Body of pancreas (tissue), 4 donors: ENCODE data around the gene PLCB1. TPM values are rescaled to one million over a fixed set of nuclear protein-coding genes. Genes with fewer than 3 reads are reported as not detected.

ENCODE experiments used
- ATAC-seq: fragments of 150-250 bp; one replicate; pipeline ENCODE4 v1.9.1; 2016
- DNase-seq, 4 donors: peaks; one replicate each; pipeline ENCODE4 v3.0.0-alpha.2; 2019
- H3K27ac ChIP-seq, 4 donors: fragments of 200-600 bp; sonication (generic); 1 replicate in 3 of 4; 2 replicates in 1 of 4; pipeline versions ENCODE4 v1.5.1 to v1.6.1; 2016 to 2019; ENCODE audit warnings: mild to moderate bottlenecking in 1 of 4, mixed read lengths in 1 of 4, moderate library complexity in 1 of 4
- H3K27me3 ChIP-seq, 2 donors: fragments of 200-600 bp; sonication (generic); one replicate each; pipeline ENCODE4 v1.6.0; 2016; ENCODE audit warnings: mild to moderate bottlenecking in 1 of 2
- H3K36me3 ChIP-seq, 2 donors: fragments of 200-600 bp; sonication (generic); replicated peaks in 1 of 2; 2 replicates each; pipeline ENCODE4 v1.5.1; 2016; ENCODE audit warnings: low read depth in 2 of 2; ENCODE audit not compliant: insufficient read depth in 1 of 2
- H3K4me1 ChIP-seq: fragments of 200-600 bp; sonication (generic); one replicate; pipeline ENCODE4 v1.6.0; 2016
- H3K4me3 ChIP-seq, 2 donors: fragments of 200-600 bp; sonication (generic); 1 replicate in 1 of 2; 2 replicates in 1 of 2; pipeline ENCODE4 v1.5.1; 2016 to 2019
- H3K9me3 ChIP-seq, 3 donors: fragments of 200-600 bp; sonication (generic); 1 replicate in 2 of 3; 2 replicates in 1 of 3; pipeline ENCODE4 v1.5.1; 2016
- CTCF ChIP-seq, 7 experiments: fragments of 450-650 bp in 4 of 7; fragments of 200-600 bp in 3 of 7; sonication (generic) in 3 of 7; IDR thresholded peaks; one replicate each; pipeline ENCODE4 v1.5.1; 2016 to 2019; ENCODE audit warnings: antibody characterized with exemption in 7 of 7
- POLR2A ChIP-seq, 3 donors: fragments of 450-650 bp; IDR thresholded peaks; one replicate each; pipeline ENCODE4 v1.6.1; 2016; ENCODE audit warnings: antibody characterized with exemption in 3 of 3, mild to moderate bottlenecking in 2 of 3
- WGBS, 2 donors: methylation state at CpG; one replicate each; pipeline ENCODE4 v1.1.5; 2017; 5-methylcytosine and 5-hydroxymethylcytosine counted together
- intact Hi-C: fragments of 100-400 bp; cut with DNase I; formaldehyde crosslinking; loops from one replicate; pipeline ENCODE4 v1.15.1; 2023
- total RNA-seq, 2 donors: library from RNA; depleted of rRNA; stranded (reverse); fragments of >200 nt; gene quantifications; one replicate each; pipeline ENCODE4 v1.1.0, GENCODE V29; 2016

Gene PLCB1
- total RNA-seq, 2 donors from 2014 or later: 32.9 to 46.1 TPM

- TF ChIP-seq CTCF (IDR thresholded peaks at IDR 0.05): no peak
- TF ChIP-seq POLR2A (IDR thresholded peaks at IDR 0.05): no peak
- no peak overlapping the region for H3K4me3 ChIP-seq
- H3K9me3 ChIP-seq: no peaks in the 10 kb centered on the region
- no peaks in the 10 kb centered on the region for H3K4me1 ChIP-seq
- intact Hi-C loops: no loop called here
- no peak overlapping the region for H3K27ac ChIP-seq
- H3K36me3 ChIP-seq: no peaks in the 10 kb centered on the region
- DNase-seq: no peak
- no peak for ATAC-seq
- WGBS, 2 donors: 92 to 93% methylated on average over 5 of the region's 5 CpGs
- H3K27me3 ChIP-seq: no peaks in the 10 kb centered on the region
Observed at GRCh38 chr20:8766868-8767390, 634.9 kb downstream of the PLCB1 start.

- TF ChIP-seq POLR2A (IDR thresholded peaks at IDR 0.05) (no peak), CTCF (IDR thresholded peaks at IDR 0.05) (no peak)
- intact Hi-C loops: no loop called here
- ATAC-seq: no peak
- DNase-seq: peak in 1 of 4 donors; percentile 26
- no peaks in the 10 kb centered on the region for H3K9me3 ChIP-seq
- H3K4me3 ChIP-seq: no peak overlapping the region
- H3K27ac ChIP-seq: no peak overlapping the region
- no peaks in the 10 kb centered on the region for H3K36me3 ChIP-seq
- WGBS, 2 donors: 83 to 93% methylated on average over 5 of the region's 5 CpGs
- no peaks in the 10 kb centered on the region for H3K27me3 ChIP-seq
- H3K4me1 ChIP-seq: no peaks in the 10 kb centered on the region
Observed at GRCh38 chr20:8774412-8774811, 642.3 kb downstream of the PLCB1 start.

- H3K4me3 ChIP-seq: no peak overlapping the region
- no peaks in the 10 kb centered on the region for H3K36me3 ChIP-seq
- no peak overlapping the region for H3K27ac ChIP-seq
- intact Hi-C loops: no loop called here
- WGBS, 2 donors: 84 to 88% methylated on average over 4 of the region's 4 CpGs
- no peaks in the 10 kb centered on the region for H3K27me3 ChIP-seq
- H3K4me1 ChIP-seq: no peaks in the 10 kb centered on the region
- TF ChIP-seq POLR2A (IDR thresholded peaks at IDR 0.05): no peak
- TF ChIP-seq CTCF (IDR thresholded peaks at IDR 0.05): no peak
- H3K9me3 ChIP-seq: no peaks in the 10 kb centered on the region
- no peak for DNase-seq
- no peak for ATAC-seq
Observed at GRCh38 chr20:8777911-8778310, 645.8 kb downstream of the PLCB1 start.

- Histone ChIP-seq H3K36me3 (no peaks in the 10 kb centered on the region), H3K27ac (no peak overlapping the region), H3K27me3 (no peaks in the 10 kb centered on the region), H3K4me1 (no peaks in the 10 kb centered on the region), H3K4me3 (no peak overlapping the region), H3K9me3 (no peaks in the 10 kb centered on the region)
- TF ChIP-seq POLR2A (IDR thresholded peaks at IDR 0.05) (no peak), CTCF (IDR thresholded peaks at IDR 0.05) (no peak)
- ATAC-seq (no peak), DNase-seq (no peak)
- intact Hi-C loops: no loop called here
Observed at GRCh38 chr20:8778387-8778786, 646.3 kb downstream of the PLCB1 start.

- intact Hi-C loops: no loop called here
Observed at GRCh38 chr20:8780915-8781314, 648.8 kb downstream of the PLCB1 start.

More at GRCh38 chr20:8780915-8781314, 648.8 kb downstream of the PLCB1 start:
- H3K4me1 ChIP-seq: no peaks in the 10 kb centered on the region
- no peaks in the 10 kb centered on the region for H3K9me3 ChIP-seq
- no peak for ATAC-seq
- no peaks in the 10 kb centered on the region for H3K36me3 ChIP-seq
- no peak for DNase-seq
- no peak overlapping the region for H3K27ac ChIP-seq
- TF ChIP-seq POLR2A (IDR thresholded peaks at IDR 0.05): no peak
- no peak for TF ChIP-seq CTCF (IDR thresholded peaks at IDR 0.05)
- no peak overlapping the region for H3K4me3 ChIP-seq
- H3K27me3 ChIP-seq: no peaks in the 10 kb centered on the region
